GM23248 (cell line): Measurements from ENCODE around the gene NAT9.

ENCODE experiments used
- EZH2 ChIP-seq: fragments of 200-600 bp; sonication (generic); IDR thresholded peaks from 2 replicates; pipeline ENCODE4 v1.6.1; 2018; ENCODE audit warnings: antibody characterized with exemption, mild to moderate bottlenecking; ENCODE audit not compliant: insufficient read depth, poor library complexity, severe bottlenecking
- EZH2phosphoT487 ChIP-seq: fragments of 200-600 bp; sonication (generic); IDR thresholded peaks from 2 replicates; pipeline ENCODE4 v1.6.1; 2018; ENCODE audit warnings: antibody characterized with exemption, moderate library complexity, mild to moderate bottlenecking, low read depth; ENCODE audit not compliant: insufficient read depth

GRCh38 chr17:74728702-74729075 is 47.5 kb downstream of the NAT9 start:
- TF ChIP-seq EZH2phosphoT487 (no peak), EZH2 (no peak)
